Subcutaneous adipose tissue (tissue), 4 donors: ENCODE results near the gene YWHAH. TPM values are rescaled to one million over a fixed set of nuclear protein-coding genes. Genes with fewer than 3 reads are reported as not detected.

Experiments used
- total RNA-seq, 4 donors: library from RNA; depleted of rRNA; stranded (reverse); fragments of >200 nt; gene quantifications; one replicate each; pipeline ENCODE4 v1.1.0, GENCODE V29; 2016
- TF ChIP-seq, protein P1 (sequence below): fragments of 450-650 bp; IDR thresholded peaks from one replicate; pipeline ENCODE4 v1.5.1; 2016; ENCODE audit warnings: low read depth, mild to moderate bottlenecking, control low read depth, antibody characterized with exemption, moderate library complexity

YWHAH gene
- total RNA-seq, 4 donors from 2014 or later = 47.7 to 99.0 (median 54.0) TPM

DNA sequence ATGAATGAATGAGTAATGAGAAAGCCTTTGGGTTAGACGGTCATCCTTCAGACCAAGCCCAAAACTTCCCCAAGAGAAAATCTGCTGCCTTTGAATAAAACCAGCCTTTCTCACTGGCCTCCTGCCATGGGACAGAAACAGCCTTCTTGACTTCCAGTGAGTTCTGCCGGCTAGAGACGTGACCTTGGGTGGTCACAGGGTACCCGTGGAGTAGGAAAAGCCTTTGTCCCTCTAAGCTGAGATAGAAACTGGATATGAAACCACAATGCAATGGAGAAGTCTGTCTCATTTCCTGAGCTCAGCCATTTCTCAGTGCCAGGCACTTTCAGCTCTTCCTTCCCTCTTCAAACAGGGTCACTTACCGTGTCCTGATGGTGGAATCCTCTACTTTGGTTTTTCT is 21.2 kb upstream of the YWHAH start:
- TF ChIP-seq, protein P1, sequence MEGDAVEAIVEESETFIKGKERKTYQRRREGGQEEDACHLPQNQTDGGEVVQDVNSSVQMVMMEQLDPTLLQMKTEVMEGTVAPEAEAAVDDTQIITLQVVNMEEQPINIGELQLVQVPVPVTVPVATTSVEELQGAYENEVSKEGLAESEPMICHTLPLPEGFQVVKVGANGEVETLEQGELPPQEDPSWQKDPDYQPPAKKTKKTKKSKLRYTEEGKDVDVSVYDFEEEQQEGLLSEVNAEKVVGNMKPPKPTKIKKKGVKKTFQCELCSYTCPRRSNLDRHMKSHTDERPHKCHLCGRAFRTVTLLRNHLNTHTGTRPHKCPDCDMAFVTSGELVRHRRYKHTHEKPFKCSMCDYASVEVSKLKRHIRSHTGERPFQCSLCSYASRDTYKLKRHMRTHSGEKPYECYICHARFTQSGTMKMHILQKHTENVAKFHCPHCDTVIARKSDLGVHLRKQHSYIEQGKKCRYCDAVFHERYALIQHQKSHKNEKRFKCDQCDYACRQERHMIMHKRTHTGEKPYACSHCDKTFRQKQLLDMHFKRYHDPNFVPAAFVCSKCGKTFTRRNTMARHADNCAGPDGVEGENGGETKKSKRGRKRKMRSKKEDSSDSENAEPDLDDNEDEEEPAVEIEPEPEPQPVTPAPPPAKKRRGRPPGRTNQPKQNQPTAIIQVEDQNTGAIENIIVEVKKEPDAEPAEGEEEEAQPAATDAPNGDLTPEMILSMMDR = no peak

- TF ChIP-seq, protein P1 = no peak
These were observed 20.6 kb upstream of the YWHAH start for GRCh38 chr22:31923747-31924146.

GRCh38 chr22:31925056-31925455 is 19.3 kb upstream of the YWHAH start:
- TF ChIP-seq, protein P1 = no peak

DNA sequence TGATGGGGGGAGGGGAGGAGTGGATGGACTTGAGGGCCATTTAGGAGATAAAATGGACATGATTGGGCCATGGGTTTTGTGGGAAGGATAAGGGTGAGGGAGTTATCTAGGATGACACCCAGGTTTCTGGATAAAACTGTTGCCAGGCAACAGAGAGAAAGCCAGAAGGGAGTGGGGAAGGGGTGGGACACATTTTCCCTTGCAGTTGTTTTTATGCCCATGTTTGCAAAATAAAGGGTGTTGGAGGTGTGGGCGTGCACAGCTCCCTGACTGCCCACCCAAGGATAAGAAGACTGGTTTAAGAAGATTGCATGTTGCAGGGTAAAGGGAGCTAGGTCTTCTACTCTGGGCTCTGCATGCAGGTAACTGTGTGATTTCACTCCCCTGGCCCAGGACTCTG is 18.3 kb upstream of the YWHAH start:
- TF ChIP-seq, protein P1 = no peak

DNA sequence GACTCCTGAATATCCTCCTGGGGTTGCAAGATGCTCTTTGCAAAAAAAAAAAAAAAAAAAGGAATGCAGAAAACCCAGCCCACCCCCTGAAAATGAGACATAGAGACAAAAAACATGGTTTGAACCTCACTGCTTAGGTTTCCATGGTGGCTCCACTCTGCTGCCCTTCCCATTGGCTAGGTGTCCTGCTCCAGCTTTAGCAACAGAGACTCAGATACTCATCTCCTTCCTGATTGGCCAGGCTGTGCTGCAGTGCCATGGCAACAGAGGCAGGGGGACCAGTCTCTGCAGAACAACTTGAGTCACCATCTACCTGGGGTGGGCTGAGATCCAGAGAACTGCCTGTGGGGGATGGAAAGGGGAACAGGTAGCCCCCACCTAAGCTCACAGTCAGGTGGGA is 17.4 kb upstream of the YWHAH start:
- TF ChIP-seq, protein P1 = no peak

DNA sequence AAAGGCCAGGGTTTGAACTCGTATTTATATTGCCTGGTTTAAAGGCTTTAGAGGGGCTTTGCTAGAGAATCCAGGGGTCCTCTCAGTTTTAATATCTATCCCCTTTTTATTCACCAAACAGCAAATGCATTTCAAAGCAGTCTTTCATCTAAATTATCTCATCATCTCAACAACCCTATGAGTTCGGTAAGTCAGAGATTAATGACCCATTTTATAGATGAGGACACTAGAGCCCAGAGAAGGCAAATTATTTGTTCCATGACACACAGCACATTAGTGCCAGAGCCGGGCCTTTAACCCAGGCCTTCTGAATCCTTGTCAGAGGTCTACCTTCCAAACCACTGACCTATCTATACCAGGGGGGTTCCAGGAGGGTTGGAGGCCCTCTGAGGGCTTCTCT is 16.8 kb upstream of the YWHAH start:
- TF ChIP-seq, protein P1 = no peak

GRCh38 chr22:31929167-31929930 is 15.0 kb upstream of the YWHAH start:
- TF ChIP-seq, protein P1 = no peak
